Spleen (tissue), 13 donors: ENCODE results near the gene FREM3. TPM values are rescaled to one million over a fixed set of nuclear protein-coding genes. Genes with fewer than 3 reads are reported as not detected.
A peak's percentile ranks its signal among the peaks of the same experiment; 100 is the strongest.

Source experiments
- DNase-seq: peaks from one replicate; pipeline ENCODE4 v3.0.0-alpha.2; 2020
- H3K27ac ChIP-seq, 8 donors: fragments of 200-600 bp; sonication (generic) in 7 of 8; 1 replicate in 4 of 8; 2 replicates in 4 of 8; pipeline versions ENCODE4 v1.5.0 to v1.8.0; 2016 to 2021; ENCODE audit warnings: inconsistent platforms in 4 of 8, mild to moderate bottlenecking in 4 of 8, moderate library complexity in 1 of 8
- H3K27me3 ChIP-seq, 7 donors: fragments of 200-600 bp; sonication (generic) in 6 of 7; replicated peaks in 1 of 7; 1 replicate in 4 of 7; 2 replicates in 3 of 7; pipeline versions ENCODE4 v1.5.0 to v1.8.0; 2016 to 2021; ENCODE audit warnings: inconsistent platforms in 3 of 7, mild to moderate bottlenecking in 1 of 7
- H3K36me3 ChIP-seq, 6 donors: fragments of 200-600 bp; sonication (generic) in 5 of 6; 1 replicate in 4 of 6; 2 replicates in 2 of 6; pipeline versions ENCODE4 v1.5.0 to v1.8.0; 2016 to 2021; ENCODE audit warnings: inconsistent platforms in 2 of 6
- H3K4me1 ChIP-seq, 6 donors: fragments of 200-600 bp; sonication (generic) in 5 of 6; 1 replicate in 3 of 6; 2 replicates in 3 of 6; pipeline versions ENCODE4 v1.5.0 to v1.8.0; 2016 to 2021; ENCODE audit warnings: inconsistent platforms in 3 of 6
- H3K4me3 ChIP-seq, 8 donors: fragments of 200-600 bp; sonication (generic) in 7 of 8; 1 replicate in 4 of 8; 2 replicates in 4 of 8; pipeline versions ENCODE4 v1.5.0 to v1.8.0; 2016 to 2021; ENCODE audit warnings: inconsistent platforms in 4 of 8, mild to moderate bottlenecking in 4 of 8, moderate library complexity in 2 of 8
- H3K9me3 ChIP-seq, 8 donors: fragments of 200-600 bp; sonication (generic) in 7 of 8; 1 replicate in 4 of 8; 2 replicates in 4 of 8; pipeline versions ENCODE4 v1.5.0 to v1.8.0; 2016 to 2021; ENCODE audit warnings: inconsistent platforms in 4 of 8
- CTCF ChIP-seq, 11 experiments: fragments of 200-600 bp in 7 of 11; fragments of 450-650 bp in 4 of 11; sonication (generic) in 4 of 11; IDR thresholded peaks in 8 of 11; conservative IDR thresholded peaks in 3 of 11; 1 replicate in 7 of 11; 2 replicates in 4 of 11; pipeline versions ENCODE4 v1.4.0 to v1.8.0; 2016 to 2021; ENCODE audit warnings: antibody characterized with exemption in 11 of 11, inconsistent platforms in 4 of 11, mild to moderate bottlenecking in 1 of 11
- POLR2A ChIP-seq, 3 donors: fragments of 450-650 bp; IDR thresholded peaks; one replicate each; pipeline ENCODE4 v1.5.1; 2017; ENCODE audit warnings: antibody characterized with exemption in 3 of 3, mild to moderate bottlenecking in 1 of 3
- POLR2AphosphoS5 ChIP-seq, 3 donors: sonication (generic); formaldehyde crosslinking; IDR thresholded peaks; one replicate each; pipeline ENCODE4 v1.5.1; 2017; ENCODE audit warnings: antibody characterized with exemption in 3 of 3
- WGBS, 5 donors: extraction: QIAGEN DNeasy Blood & Tissue Kit in 3 of 5; methylation state at CpG; one replicate each; pipeline versions ENCODE4 v1.1.5 to v1.1.7; 2013 to 2018; 5-methylcytosine and 5-hydroxymethylcytosine counted together
- intact Hi-C: fragments of 100-400 bp; cut with DNase I; formaldehyde crosslinking; loops from one replicate; pipeline ENCODE4 v1.15.0; 2023; ENCODE audit warnings: low total_unique reads
- long read RNA-seq, 2 donors: transcript quantifications; one replicate each; lab custom pipeline, GENCODE V29; 2026
- polyA plus RNA-seq, 3 donors: library from polyadenylated mRNA; stranded (reverse); fragments of 200-250 nt; gene quantifications; one replicate each; pipeline ENCODE4 v1.2.1, GENCODE V29; 2013
- total RNA-seq, 7 donors: library from RNA; depleted of rRNA in 3 of 7; stranded (reverse); fragments of >200 nt in 3 of 7; fragmentation: NEBNext Ultra II Directional in 4 of 7; extraction: Animal tissue kit (Norgen Biotek cat#: 25700) in 4 of 7; gene quantifications; one replicate each; pipeline versions ENCODE4 v1.1.0 to v1.2.1, GENCODE V29; 2016 to 2021
- donor health status: healthy with polysubstance abuse.
- donor health status: DM: no; HTN: no; CAD: no; lungs with moderate emphysema.
- donor health status: DM: no; HTN: no; CAD: no.
- donor health status: Bipolar disorder and iron deficiency.
- donor health status: healthy.
- donor health status: DM: no; HTN: no; CAD: no.
- donor health status: DM: yes; HTN: yes; CAD: no.

Gene FREM3
- total RNA-seq, result not detected
- not detected for polyA plus RNA-seq
- long read RNA-seq, donor 1, result 0 reads
- long read RNA-seq, donor 2, result 0 reads

DNA sequence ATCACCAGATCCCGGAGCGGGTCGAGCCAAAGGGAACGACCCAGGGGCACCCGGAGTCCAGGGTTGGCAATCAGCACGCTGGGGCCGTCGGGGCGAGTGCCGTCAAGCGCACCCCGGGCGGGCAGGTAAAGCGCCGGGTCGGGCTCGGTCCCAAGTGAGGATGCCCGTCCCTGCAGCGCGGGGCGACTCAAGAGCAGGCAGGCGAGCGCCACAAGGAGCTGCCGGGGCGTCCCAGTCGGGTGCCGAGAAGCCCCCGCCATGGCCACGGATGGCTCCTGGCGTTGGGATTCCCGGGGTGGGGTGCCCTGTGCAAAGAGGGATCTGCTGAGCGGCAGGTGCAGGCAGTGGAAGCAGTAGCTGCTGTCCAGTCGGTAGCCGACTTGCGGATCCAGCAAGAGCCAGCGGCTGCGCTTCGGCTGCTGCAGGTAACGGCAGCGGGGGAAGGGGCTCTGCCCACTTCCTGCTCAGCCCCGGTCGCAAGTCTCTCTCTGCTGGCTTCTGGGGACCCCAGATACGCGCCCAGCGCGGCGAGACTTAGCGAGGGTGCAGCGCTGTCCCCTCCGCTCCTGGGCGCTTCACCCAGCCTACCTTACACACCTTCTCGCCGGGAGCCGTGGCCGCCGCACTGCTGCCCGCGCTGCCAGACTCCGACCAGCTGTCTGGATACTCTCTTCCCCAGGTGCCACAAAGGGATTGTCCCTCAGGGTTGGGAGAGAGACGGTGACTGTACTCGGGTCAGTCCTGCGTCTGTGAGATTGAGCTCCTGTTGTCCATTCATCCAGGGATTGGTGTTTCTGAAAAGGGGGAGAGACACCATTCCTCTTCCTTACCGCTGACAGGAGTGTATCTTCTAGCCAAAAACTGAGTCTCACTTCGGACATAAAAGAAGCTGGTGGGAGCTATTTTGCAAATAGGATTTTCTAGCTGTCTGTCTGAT lies at the start of gene FREM3:
TSS of gene FREM3 (minus strand) at position 260 of the 937 bp plus-strand sequence. CDS start at position 260, 0 bp downstream.
- Histone ChIP-seq H3K27me3 (peaks cover 6 to 65% (median 31%) of the 10 kb centered on the region in 7 donors), H3K27ac (no peak within 1 kb of the TSS), H3K36me3 (no peaks in the 10 kb centered on the region), H3K4me1 (peaks cover 7 to 23% (median 18%) of the 10 kb centered on the region in 6 donors), H3K9me3 (no peaks in the 10 kb centered on the region), H3K4me3 (peak within 1 kb of the TSS in 6 of 8 donors; percentile 15 to 52 (median 18))
- WGBS, 5 donors, result 0 to 3% (median 1%) methylated on average over 20 to 64 of the region's 64 CpGs
- intact Hi-C loops, result no loop called here
- TF ChIP-seq CTCF (IDR thresholded peaks at IDR 0.05 in 8 of 11, conservative IDR thresholded peaks at IDR 0.05 in 3 of 11) (no peak), POLR2A (IDR thresholded peaks at IDR 0.05) (no peak), POLR2AphosphoS5 (IDR thresholded peaks at IDR 0.05) (no peak)
- DNase-seq, result peak; percentile 76

GRCh38 chr4:143745874-143746273 lies 45.4 kb upstream of the FREM3 start:
- H3K4me1 ChIP-seq, result no peaks in the 10 kb centered on the region
- DNase-seq, result no peak
- no peak overlapping the region for H3K4me3 ChIP-seq
- H3K27ac ChIP-seq, result no peak overlapping the region
- no peaks in the 10 kb centered on the region for H3K27me3 ChIP-seq
- H3K36me3 ChIP-seq, result no peaks in the 10 kb centered on the region
- no peaks in the 10 kb centered on the region for H3K9me3 ChIP-seq
- no peak for TF ChIP-seq CTCF (IDR thresholded peaks at IDR 0.05 in 8 of 11, conservative IDR thresholded peaks at IDR 0.05 in 3 of 11)
- TF ChIP-seq POLR2A (IDR thresholded peaks at IDR 0.05), result no peak
- TF ChIP-seq POLR2AphosphoS5 (IDR thresholded peaks at IDR 0.05), result no peak
- intact Hi-C loops, result no loop called here

GRCh38 chr4:143743591-143743990 lies 43.1 kb upstream of the FREM3 start:
- WGBS, 5 donors, result 59 to 77% (median 65%) methylated on average over 3 of the region's 3 CpGs
- no peaks in the 10 kb centered on the region for H3K4me1 ChIP-seq
- DNase-seq, result no peak
- no peak overlapping the region for H3K27ac ChIP-seq
- no peak overlapping the region for H3K4me3 ChIP-seq
- no peaks in the 10 kb centered on the region for H3K36me3 ChIP-seq
- intact Hi-C loops, result no loop called here
- no peaks in the 10 kb centered on the region for H3K9me3 ChIP-seq
- no peaks in the 10 kb centered on the region for H3K27me3 ChIP-seq
- no peak for TF ChIP-seq POLR2AphosphoS5 (IDR thresholded peaks at IDR 0.05)
- TF ChIP-seq CTCF (IDR thresholded peaks at IDR 0.05 in 8 of 11, conservative IDR thresholded peaks at IDR 0.05 in 3 of 11), result no peak
- TF ChIP-seq POLR2A (IDR thresholded peaks at IDR 0.05), result no peak

GRCh38 chr4:143742834-143743233 lies 42.4 kb upstream of the FREM3 start:
- Histone ChIP-seq H3K9me3 (no peaks in the 10 kb centered on the region), H3K27me3 (no peaks in the 10 kb centered on the region), H3K4me1 (no peaks in the 10 kb centered on the region), H3K4me3 (no peak overlapping the region), H3K27ac (no peak overlapping the region), H3K36me3 (no peaks in the 10 kb centered on the region)
- TF ChIP-seq POLR2A (IDR thresholded peaks at IDR 0.05) (no peak), POLR2AphosphoS5 (IDR thresholded peaks at IDR 0.05) (no peak), CTCF (IDR thresholded peaks at IDR 0.05 in 8 of 11, conservative IDR thresholded peaks at IDR 0.05 in 3 of 11) (no peak)
- DNase-seq, result no peak
- intact Hi-C loops, result no loop called here
- 36 to 88% (median 60%) methylated on average over 2 of the region's 2 CpGs for WGBS, 5 donors
